HG03097 (cell line): ENCODE results near the gene RAB20.
"Not testable (repeated sequence)": the region's sequence is repeated elsewhere in the genome, so short reads cannot be mapped to it uniquely, and the experiment has no call there.

Source experiments
- ATAC-seq: cut with Tn5 transposase; IDR thresholded peaks from one replicate; pipeline ENCODE4 v1.9.1; 2021; ENCODE audit not compliant: unreplicated experiment, low FRiP score

The RAB20 gene

GRCh38 chr13:110576070-110576394 is 14.5 kb upstream of the RAB20 start:
- ATAC-seq, result no peak

- peak; percentile 62 for ATAC-seq
Observed at GRCh38 chr13:110575322-110576069, 14.0 kb upstream of the RAB20 start.

GRCh38 chr13:110574161-110574560 is 12.6 kb upstream of the RAB20 start:
- no peak for ATAC-seq

- ATAC-seq, result peak; percentile 53
Observed at GRCh38 chr13:110572778-110573118, 11.2 kb upstream of the RAB20 start.

- no peak for ATAC-seq
Observed at GRCh38 chr13:110571896-110572777, 10.6 kb upstream of the RAB20 start.

- no peak for ATAC-seq
Observed at GRCh38 chr13:110570886-110571285, 9.4 kb upstream of the RAB20 start.

GRCh38 chr13:110569962-110570361 is 8.4 kb upstream of the RAB20 start:
- not testable (repeated sequence) for ATAC-seq

GRCh38 chr13:110568612-110569011 is 7.1 kb upstream of the RAB20 start:
- ATAC-seq, result no peak

GRCh38 chr13:110566171-110566570 is 4.6 kb upstream of the RAB20 start:
- ATAC-seq, result no peak

GRCh38 chr13:110565296-110565695 is 3.8 kb upstream of the RAB20 start:
- no peak for ATAC-seq

- no peak for ATAC-seq
Observed at GRCh38 chr13:110564472-110564985, 3.0 kb upstream of the RAB20 start.

- no peak for ATAC-seq
Observed at GRCh38 chr13:110563463-110563774, 1.9 kb upstream of the RAB20 start.

GRCh38 chr13:110562696-110563462 is 1.4 kb upstream of the RAB20 start:
- ATAC-seq, result no peak

GRCh38 chr13:110562036-110562597 is 595 bp upstream of the RAB20 start:
- ATAC-seq, result no peak

- peak; percentile 18 for ATAC-seq
Observed at GRCh38 chr13:110560601-110561343, 750 bp downstream of the RAB20 start.

- no peak for ATAC-seq
Observed at GRCh38 chr13:110559986-110560385, 1.5 kb downstream of the RAB20 start.

- no peak for ATAC-seq
Observed at GRCh38 chr13:110559429-110559943, 2.0 kb downstream of the RAB20 start.

- ATAC-seq, result no peak
Observed at GRCh38 chr13:110557610-110558305, 3.8 kb downstream of the RAB20 start.

- ATAC-seq, result no peak
Observed at GRCh38 chr13:110557082-110557481, 4.4 kb downstream of the RAB20 start.
